ENCODE measurements around the gene OLFM3.

OLFM3 gene

GRCh38 chr1:101911894-101912293 lies 84.8 kb downstream of the OLFM3 start:
- Histone ChIP-seq H3K27me3 (ENCODE audit: control insufficient read depth, insufficient read depth, low read length) (no peaks in the 10 kb centered on the region), H3K36me3 (ENCODE audit: control insufficient read depth, insufficient read depth, low read length) (no peaks in the 10 kb centered on the region), H3K9me3 (ENCODE audit: control insufficient read depth, insufficient read depth, low read length) (no peaks in the 10 kb centered on the region), H3K4me1 (ENCODE audit: control insufficient read depth, insufficient read depth, low read length) (peaks cover 14% of the 10 kb centered on the region), H3K9ac (ENCODE audit: low read depth, low read length) (no peak overlapping the region), H3K27ac (ENCODE audit: low read depth, low read length) (no peak overlapping the region), H3K4me3 (ENCODE audit: low read depth, low read length) (no peak overlapping the region)

DNA sequence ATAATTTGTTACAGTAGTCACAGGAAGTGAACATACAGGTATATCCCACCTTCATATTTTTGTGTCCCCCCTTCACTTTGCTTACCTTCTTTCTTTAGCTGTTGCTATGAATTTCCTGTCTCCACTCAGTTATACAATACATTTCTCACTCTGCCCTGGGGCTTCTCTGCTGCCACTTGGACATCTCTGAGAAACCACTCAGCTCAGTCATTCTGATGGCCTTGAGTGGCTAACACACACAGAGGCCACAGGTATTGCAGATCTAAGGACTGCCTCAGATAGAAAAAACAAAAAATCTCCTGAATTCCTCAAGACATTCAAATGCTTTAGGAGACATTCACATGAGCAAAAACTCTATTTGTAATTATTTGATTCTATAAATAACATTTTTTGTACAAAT lies 87.7 kb downstream of the OLFM3 start:
- peaks cover 41% of the 10 kb centered on the region for H3K4me1 ChIP-seq (ENCODE audit: control insufficient read depth, insufficient read depth, low read length)
- H3K9ac ChIP-seq (ENCODE audit: low read depth, low read length) = no peak overlapping the region
- H3K27ac ChIP-seq (ENCODE audit: low read depth, low read length) = no peak overlapping the region
- H3K36me3 ChIP-seq (ENCODE audit: control insufficient read depth, insufficient read depth, low read length) = no peaks in the 10 kb centered on the region
- no peaks in the 10 kb centered on the region for H3K9me3 ChIP-seq (ENCODE audit: control insufficient read depth, insufficient read depth, low read length)
- no peaks in the 10 kb centered on the region for H3K27me3 ChIP-seq (ENCODE audit: control insufficient read depth, insufficient read depth, low read length)
- no peak overlapping the region for H3K4me3 ChIP-seq (ENCODE audit: low read depth, low read length)

DNA sequence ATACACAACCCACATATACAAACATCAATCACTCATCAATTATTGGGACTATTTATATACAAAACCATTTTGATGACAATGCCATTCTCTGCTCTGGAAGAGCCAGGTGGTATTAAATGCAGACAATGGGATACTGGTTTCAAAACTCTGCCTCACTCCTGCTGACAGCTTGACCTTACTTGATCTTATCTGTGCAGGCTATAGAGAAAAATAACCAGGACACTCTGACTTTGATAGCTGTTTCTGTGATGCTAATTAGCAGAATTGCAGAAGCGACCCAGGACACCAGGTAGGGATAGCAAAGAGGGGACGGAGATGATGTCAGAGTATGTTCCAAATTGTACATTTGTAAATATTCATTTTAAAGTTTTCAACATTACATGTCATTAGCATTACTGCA lies 89.5 kb downstream of the OLFM3 start:
- H3K9me3 ChIP-seq (ENCODE audit: control insufficient read depth, insufficient read depth, low read length) = no peaks in the 10 kb centered on the region
- H3K9ac ChIP-seq (ENCODE audit: low read depth, low read length) = no peak overlapping the region
- H3K36me3 ChIP-seq (ENCODE audit: control insufficient read depth, insufficient read depth, low read length) = no peaks in the 10 kb centered on the region
- H3K4me1 ChIP-seq (ENCODE audit: control insufficient read depth, insufficient read depth, low read length) = peaks cover 41% of the 10 kb centered on the region
- no peaks in the 10 kb centered on the region for H3K27me3 ChIP-seq (ENCODE audit: control insufficient read depth, insufficient read depth, low read length)
- no peak overlapping the region for H3K4me3 ChIP-seq (ENCODE audit: low read depth, low read length)
- H3K27ac ChIP-seq (ENCODE audit: low read depth, low read length) = no peak overlapping the region

GRCh38 chr1:101905283-101905835 lies 91.4 kb downstream of the OLFM3 start:
- H3K4me1 ChIP-seq (ENCODE audit: control insufficient read depth, insufficient read depth, low read length) = peaks cover 41% of the 10 kb centered on the region
- H3K36me3 ChIP-seq (ENCODE audit: control insufficient read depth, insufficient read depth, low read length) = no peaks in the 10 kb centered on the region
- H3K27me3 ChIP-seq (ENCODE audit: control insufficient read depth, insufficient read depth, low read length) = no peaks in the 10 kb centered on the region
- no peaks in the 10 kb centered on the region for H3K9me3 ChIP-seq (ENCODE audit: control insufficient read depth, insufficient read depth, low read length)
- H3K27ac ChIP-seq (ENCODE audit: low read depth, low read length) = no peak overlapping the region
- H3K9ac ChIP-seq (ENCODE audit: low read depth, low read length) = no peak overlapping the region
- no peak overlapping the region for H3K4me3 ChIP-seq (ENCODE audit: low read depth, low read length)

- H3K27ac ChIP-seq (ENCODE audit: low read depth, low read length) = no peak overlapping the region
- peaks cover 37% of the 10 kb centered on the region for H3K4me1 ChIP-seq (ENCODE audit: control insufficient read depth, insufficient read depth, low read length)
Observed at GRCh38 chr1:101902199-101902598, 94.5 kb downstream of the OLFM3 start.

DNA sequence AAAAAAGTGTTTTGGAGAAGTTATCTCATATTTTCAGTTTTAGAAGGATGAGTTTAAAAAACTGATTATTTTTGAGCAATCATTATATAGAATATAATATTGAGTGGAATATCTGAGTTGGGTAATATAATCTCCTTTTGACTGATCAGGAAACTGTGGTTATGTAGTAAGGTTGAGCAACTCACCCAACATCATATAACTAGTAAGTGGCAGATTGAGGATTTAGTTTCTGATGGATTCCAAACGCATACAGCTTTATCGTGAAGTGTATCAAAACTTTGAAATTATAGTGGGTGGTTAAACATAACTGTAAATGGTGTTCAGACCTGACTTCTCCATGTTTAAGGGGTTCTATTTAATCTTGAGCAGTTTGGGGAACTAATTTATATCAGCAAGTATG lies 98.6 kb downstream of the OLFM3 start:
- H3K4me1 ChIP-seq (ENCODE audit: control insufficient read depth, insufficient read depth, low read length) = peaks cover 7% of the 10 kb centered on the region
- H3K27me3 ChIP-seq (ENCODE audit: control insufficient read depth, insufficient read depth, low read length) = no peaks in the 10 kb centered on the region
- H3K9me3 ChIP-seq (ENCODE audit: control insufficient read depth, insufficient read depth, low read length) = no peaks in the 10 kb centered on the region
- no peaks in the 10 kb centered on the region for H3K36me3 ChIP-seq (ENCODE audit: control insufficient read depth, insufficient read depth, low read length)
- H3K27ac ChIP-seq (ENCODE audit: low read depth, low read length) = no peak overlapping the region
- no peak overlapping the region for H3K4me3 ChIP-seq (ENCODE audit: low read depth, low read length)
- H3K9ac ChIP-seq (ENCODE audit: low read depth, low read length) = no peak overlapping the region

More at GRCh38 chr1:101902199-101902598, 94.5 kb downstream of the OLFM3 start:
- H3K36me3 ChIP-seq (ENCODE audit: control insufficient read depth, insufficient read depth, low read length) = no peaks in the 10 kb centered on the region
- H3K9ac ChIP-seq (ENCODE audit: low read depth, low read length) = no peak overlapping the region
- H3K27me3 ChIP-seq (ENCODE audit: control insufficient read depth, insufficient read depth, low read length) = no peaks in the 10 kb centered on the region
- no peak overlapping the region for H3K4me3 ChIP-seq (ENCODE audit: low read depth, low read length)
- no peaks in the 10 kb centered on the region for H3K9me3 ChIP-seq (ENCODE audit: control insufficient read depth, insufficient read depth, low read length)

DNA sequence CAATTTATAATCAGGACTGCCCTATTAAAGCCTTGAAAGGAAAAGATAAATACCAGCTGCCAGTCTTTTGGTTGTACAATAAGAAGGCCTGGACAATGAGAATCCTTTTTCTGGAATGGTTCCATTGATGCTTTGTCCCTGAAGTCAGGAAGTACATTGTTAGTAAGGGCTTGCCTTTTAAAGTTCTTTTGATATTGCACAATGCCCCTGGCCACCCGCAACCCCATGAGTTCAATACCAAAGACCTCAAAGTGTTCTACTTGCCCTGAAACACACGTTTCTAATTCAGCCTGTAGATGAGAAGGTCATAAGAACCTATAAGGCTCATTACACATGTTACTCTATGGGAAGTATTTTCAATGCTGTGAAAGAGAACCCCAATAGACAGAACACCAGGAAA lies 112.1 kb downstream of the OLFM3 start:
- Histone ChIP-seq H3K9me3 (ENCODE audit: control insufficient read depth, insufficient read depth, low read length) (no peaks in the 10 kb centered on the region), H3K4me1 (ENCODE audit: control insufficient read depth, insufficient read depth, low read length) (no peaks in the 10 kb centered on the region), H3K27me3 (ENCODE audit: control insufficient read depth, insufficient read depth, low read length) (no peaks in the 10 kb centered on the region), H3K36me3 (ENCODE audit: control insufficient read depth, insufficient read depth, low read length) (no peaks in the 10 kb centered on the region), H3K9ac (ENCODE audit: low read depth, low read length) (no peak overlapping the region), H3K27ac (ENCODE audit: low read depth, low read length) (no peak overlapping the region), H3K4me3 (ENCODE audit: low read depth, low read length) (no peak overlapping the region)

- Histone ChIP-seq H3K9me3 (ENCODE audit: control insufficient read depth, insufficient read depth, low read length) (no peaks in the 10 kb centered on the region), H3K4me1 (ENCODE audit: control insufficient read depth, insufficient read depth, low read length) (no peaks in the 10 kb centered on the region), H3K4me3 (ENCODE audit: low read depth, low read length) (no peak overlapping the region), H3K9ac (ENCODE audit: low read depth, low read length) (no peak overlapping the region), H3K27ac (ENCODE audit: low read depth, low read length) (no peak overlapping the region), H3K27me3 (ENCODE audit: control insufficient read depth, insufficient read depth, low read length) (no peaks in the 10 kb centered on the region), H3K36me3 (ENCODE audit: control insufficient read depth, insufficient read depth, low read length) (no peaks in the 10 kb centered on the region)
Observed at GRCh38 chr1:101875891-101876290, 120.8 kb downstream of the OLFM3 start.

DNA sequence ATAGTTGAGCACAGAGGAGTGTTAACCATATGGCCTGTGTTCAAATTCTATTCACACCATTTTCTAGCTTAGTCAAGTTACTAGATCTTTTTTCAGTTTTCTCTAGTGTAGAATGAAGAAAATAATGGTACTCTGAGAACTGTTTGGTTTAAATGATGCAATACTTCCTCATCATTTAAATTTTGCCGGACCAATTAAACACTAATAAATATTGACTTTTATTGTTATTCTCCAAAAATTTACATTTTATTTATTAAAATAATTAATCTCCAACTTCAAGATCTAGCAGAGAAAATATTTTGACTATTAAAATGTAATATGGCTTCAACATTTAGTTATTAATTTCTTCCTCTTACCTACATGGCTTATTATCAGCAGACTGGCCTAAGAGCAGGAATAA lies 123.1 kb downstream of the OLFM3 start:
- no peaks in the 10 kb centered on the region for H3K4me1 ChIP-seq (ENCODE audit: control insufficient read depth, insufficient read depth, low read length)
- H3K9me3 ChIP-seq (ENCODE audit: control insufficient read depth, insufficient read depth, low read length) = no peaks in the 10 kb centered on the region
- H3K9ac ChIP-seq (ENCODE audit: low read depth, low read length) = no peak overlapping the region
- H3K27me3 ChIP-seq (ENCODE audit: control insufficient read depth, insufficient read depth, low read length) = no peaks in the 10 kb centered on the region
- no peak overlapping the region for H3K4me3 ChIP-seq (ENCODE audit: low read depth, low read length)
- H3K36me3 ChIP-seq (ENCODE audit: control insufficient read depth, insufficient read depth, low read length) = no peaks in the 10 kb centered on the region
- no peak overlapping the region for H3K27ac ChIP-seq (ENCODE audit: low read depth, low read length)

DNA sequence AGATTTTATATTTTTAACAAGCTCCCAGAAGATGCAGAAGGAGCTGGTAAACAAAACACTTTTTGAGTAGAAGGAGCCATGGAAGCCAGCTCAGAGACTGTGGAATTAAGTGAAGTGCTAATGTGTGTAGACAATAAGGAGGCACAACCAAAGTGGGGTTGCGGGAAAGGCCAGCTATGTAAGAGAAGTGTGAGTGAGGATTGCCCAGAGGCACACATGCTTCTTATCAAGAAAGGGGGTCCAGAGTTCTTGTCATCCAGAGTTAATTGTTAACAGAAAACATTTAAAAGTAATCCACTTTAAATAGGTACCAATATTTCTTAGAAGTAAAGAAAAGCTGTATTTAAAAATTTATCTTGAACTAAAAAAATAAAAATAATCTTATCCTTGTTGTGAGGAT lies 136.8 kb downstream of the OLFM3 start:
- H3K9ac ChIP-seq (ENCODE audit: low read depth, low read length) = no peak overlapping the region
- no peaks in the 10 kb centered on the region for H3K36me3 ChIP-seq (ENCODE audit: control insufficient read depth, insufficient read depth, low read length)
- no peak overlapping the region for H3K27ac ChIP-seq (ENCODE audit: low read depth, low read length)
- no peaks in the 10 kb centered on the region for H3K9me3 ChIP-seq (ENCODE audit: control insufficient read depth, insufficient read depth, low read length)
- no peak overlapping the region for H3K4me3 ChIP-seq (ENCODE audit: low read depth, low read length)
- H3K27me3 ChIP-seq (ENCODE audit: control insufficient read depth, insufficient read depth, low read length) = no peaks in the 10 kb centered on the region
- H3K4me1 ChIP-seq (ENCODE audit: control insufficient read depth, insufficient read depth, low read length) = no peaks in the 10 kb centered on the region

- no peaks in the 10 kb centered on the region for H3K9me3 ChIP-seq (ENCODE audit: control insufficient read depth, insufficient read depth, low read length)
- H3K9ac ChIP-seq (ENCODE audit: low read depth, low read length) = no peak overlapping the region
- no peak overlapping the region for H3K27ac ChIP-seq (ENCODE audit: low read depth, low read length)
- no peak overlapping the region for H3K4me3 ChIP-seq (ENCODE audit: low read depth, low read length)
- H3K36me3 ChIP-seq (ENCODE audit: control insufficient read depth, insufficient read depth, low read length) = no peaks in the 10 kb centered on the region
- H3K4me1 ChIP-seq (ENCODE audit: control insufficient read depth, insufficient read depth, low read length) = no peaks in the 10 kb centered on the region
- H3K27me3 ChIP-seq (ENCODE audit: control insufficient read depth, insufficient read depth, low read length) = no peaks in the 10 kb centered on the region
Observed at GRCh38 chr1:101854271-101854670, 142.5 kb downstream of the OLFM3 start.

- Histone ChIP-seq H3K4me3 (ENCODE audit: low read depth, low read length) (no peak overlapping the region), H3K9ac (ENCODE audit: low read depth, low read length) (no peak overlapping the region), H3K27me3 (ENCODE audit: control insufficient read depth, insufficient read depth, low read length) (no peaks in the 10 kb centered on the region), H3K36me3 (ENCODE audit: control insufficient read depth, insufficient read depth, low read length) (no peaks in the 10 kb centered on the region), H3K27ac (ENCODE audit: low read depth, low read length) (no peak overlapping the region), H3K9me3 (ENCODE audit: control insufficient read depth, insufficient read depth, low read length) (no peaks in the 10 kb centered on the region), H3K4me1 (ENCODE audit: control insufficient read depth, insufficient read depth, low read length) (no peaks in the 10 kb centered on the region; the same call in 1 of the 2 replicates)
Observed at GRCh38 chr1:101852936-101853335, 143.8 kb downstream of the OLFM3 start.

All from HUES48 (cell line).